ENCODE data around the gene ZBTB7C. TPM values are rescaled to one million over a fixed set of nuclear protein-coding genes. Genes with fewer than 3 reads are reported as not detected.

ZBTB7C gene
- total RNA-seq, 1 donor from 2014 or later = 0.11 TPM

GRCh38 chr18:48006415-48007175 lies 402.6 kb downstream of the ZBTB7C start:
- Mint-ChIP-seq H3K27me3 (ENCODE audit: unreplicated experiment) (peaks cover 11% of the 10 kb centered on the region), H3K27ac (ENCODE audit: unreplicated experiment) (no peak overlapping the region), H3K4me3 (ENCODE audit: unreplicated experiment) (peak overlapping the region; percentile 44), H3K4me1 (ENCODE audit: unreplicated experiment) (peaks cover 26% of the 10 kb centered on the region), H3K36me3 (ENCODE audit: unreplicated experiment) (no peaks in the 10 kb centered on the region), H3K9me3 (ENCODE audit: unreplicated experiment) (no peaks in the 10 kb centered on the region)
- TF ChIP-seq, protein P1, sequence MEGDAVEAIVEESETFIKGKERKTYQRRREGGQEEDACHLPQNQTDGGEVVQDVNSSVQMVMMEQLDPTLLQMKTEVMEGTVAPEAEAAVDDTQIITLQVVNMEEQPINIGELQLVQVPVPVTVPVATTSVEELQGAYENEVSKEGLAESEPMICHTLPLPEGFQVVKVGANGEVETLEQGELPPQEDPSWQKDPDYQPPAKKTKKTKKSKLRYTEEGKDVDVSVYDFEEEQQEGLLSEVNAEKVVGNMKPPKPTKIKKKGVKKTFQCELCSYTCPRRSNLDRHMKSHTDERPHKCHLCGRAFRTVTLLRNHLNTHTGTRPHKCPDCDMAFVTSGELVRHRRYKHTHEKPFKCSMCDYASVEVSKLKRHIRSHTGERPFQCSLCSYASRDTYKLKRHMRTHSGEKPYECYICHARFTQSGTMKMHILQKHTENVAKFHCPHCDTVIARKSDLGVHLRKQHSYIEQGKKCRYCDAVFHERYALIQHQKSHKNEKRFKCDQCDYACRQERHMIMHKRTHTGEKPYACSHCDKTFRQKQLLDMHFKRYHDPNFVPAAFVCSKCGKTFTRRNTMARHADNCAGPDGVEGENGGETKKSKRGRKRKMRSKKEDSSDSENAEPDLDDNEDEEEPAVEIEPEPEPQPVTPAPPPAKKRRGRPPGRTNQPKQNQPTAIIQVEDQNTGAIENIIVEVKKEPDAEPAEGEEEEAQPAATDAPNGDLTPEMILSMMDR (IDR thresholded peaks at IDR 0.05) = no peak
- DNase-seq (ENCODE audit: extremely low spot score, unreplicated experiment) = no peak

DNA sequence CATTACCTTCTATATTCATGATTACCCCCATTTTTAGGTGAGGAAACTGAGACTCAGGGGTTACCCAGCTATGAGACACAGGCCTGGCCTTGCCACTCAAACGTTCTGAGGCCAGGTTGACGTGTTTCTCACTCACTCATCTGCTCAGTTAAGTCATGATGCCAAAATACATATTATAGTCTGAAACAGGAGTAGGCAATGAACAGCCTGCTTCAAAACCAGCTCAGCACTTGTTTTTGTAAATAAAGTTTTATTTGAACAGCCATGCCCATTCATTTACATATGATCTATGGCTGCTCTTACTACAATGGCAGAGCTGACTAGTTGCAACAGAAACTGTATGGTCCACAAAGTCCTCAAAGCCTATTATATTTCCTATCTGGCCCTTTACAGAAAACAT lies 404.6 kb downstream of the ZBTB7C start:
- DNase-seq (ENCODE audit: extremely low spot score, unreplicated experiment) = no peak
- TF ChIP-seq, protein P1 (IDR thresholded peaks at IDR 0.05) = no peak
- no peaks in the 10 kb centered on the region for H3K36me3 Mint-ChIP-seq (ENCODE audit: unreplicated experiment)
- no peaks in the 10 kb centered on the region for H3K9me3 Mint-ChIP-seq (ENCODE audit: unreplicated experiment)
- peaks cover 26% of the 10 kb centered on the region for H3K4me1 Mint-ChIP-seq (ENCODE audit: unreplicated experiment)
- no peak overlapping the region for H3K27ac Mint-ChIP-seq (ENCODE audit: unreplicated experiment)
- H3K4me3 Mint-ChIP-seq (ENCODE audit: unreplicated experiment) = no peak overlapping the region
- H3K27me3 Mint-ChIP-seq (ENCODE audit: unreplicated experiment) = no peaks in the 10 kb centered on the region

- Mint-ChIP-seq H3K36me3 (ENCODE audit: unreplicated experiment) (no peaks in the 10 kb centered on the region), H3K4me1 (ENCODE audit: unreplicated experiment) (peaks cover 22% of the 10 kb centered on the region), H3K27me3 (ENCODE audit: unreplicated experiment) (no peaks in the 10 kb centered on the region), H3K27ac (ENCODE audit: unreplicated experiment) (peak overlapping the region; percentile 34), H3K4me3 (ENCODE audit: unreplicated experiment) (no peak overlapping the region), H3K9me3 (ENCODE audit: unreplicated experiment) (no peaks in the 10 kb centered on the region)
- DNase-seq (ENCODE audit: extremely low spot score, unreplicated experiment) = no peak
- TF ChIP-seq, protein P1 (IDR thresholded peaks at IDR 0.05) = no peak
Measured at GRCh38 chr18:48003426-48004349, 405.5 kb downstream of the ZBTB7C start.

- Mint-ChIP-seq H3K27ac (ENCODE audit: unreplicated experiment) (no peak overlapping the region), H3K27me3 (ENCODE audit: unreplicated experiment) (no peaks in the 10 kb centered on the region), H3K36me3 (ENCODE audit: unreplicated experiment) (no peaks in the 10 kb centered on the region), H3K4me3 (ENCODE audit: unreplicated experiment) (no peak overlapping the region), H3K4me1 (ENCODE audit: unreplicated experiment) (peaks cover 20% of the 10 kb centered on the region), H3K9me3 (ENCODE audit: unreplicated experiment) (no peaks in the 10 kb centered on the region)
- no peak for DNase-seq (ENCODE audit: extremely low spot score, unreplicated experiment)
- TF ChIP-seq, protein P1 (IDR thresholded peaks at IDR 0.05) = no peak
Measured at GRCh38 chr18:48002933-48003365, 406.2 kb downstream of the ZBTB7C start.

DNA sequence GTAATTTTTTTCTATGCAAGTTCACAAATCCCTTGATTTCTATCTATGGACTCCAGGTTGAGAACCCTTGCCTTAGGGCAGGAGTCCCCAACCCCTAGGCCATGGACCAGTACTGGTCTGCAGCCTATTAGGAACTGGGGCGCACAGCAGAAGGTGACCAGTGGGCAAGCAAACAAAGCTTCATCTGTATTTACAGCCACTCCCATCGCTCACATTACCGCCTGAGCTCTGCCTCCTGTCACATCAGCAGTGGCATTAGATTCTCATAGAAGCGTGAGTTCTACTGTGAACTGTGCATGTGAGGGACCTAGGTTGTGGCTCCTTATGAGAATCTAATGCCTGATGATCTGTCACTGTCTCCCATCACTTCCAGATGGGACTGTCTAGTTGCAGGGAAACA lies 408.5 kb downstream of the ZBTB7C start:
- Mint-ChIP-seq H3K9me3 (ENCODE audit: unreplicated experiment) (no peaks in the 10 kb centered on the region), H3K27ac (ENCODE audit: unreplicated experiment) (no peak overlapping the region), H3K27me3 (ENCODE audit: unreplicated experiment) (peaks cover 4% of the 10 kb centered on the region), H3K36me3 (ENCODE audit: unreplicated experiment) (no peaks in the 10 kb centered on the region), H3K4me3 (ENCODE audit: unreplicated experiment) (no peak overlapping the region), H3K4me1 (ENCODE audit: unreplicated experiment) (peaks cover 18% of the 10 kb centered on the region)
- TF ChIP-seq, protein P1 (IDR thresholded peaks at IDR 0.05) = no peak
- no peak for DNase-seq (ENCODE audit: extremely low spot score, unreplicated experiment)

Data from osteocyte (in vitro differentiated cells).